GM08714 (cell line): ENCODE results near the gene SPINT4.
"Not testable (repeated sequence)": the region's sequence is repeated elsewhere in the genome, so short reads cannot be mapped to it uniquely, and the experiment has no call there.

Experiments used
- H3K4me3 ChIP-seq: fragments of 200-500 bp; sonication (Bioruptor generic); 2 replicates; pipeline ENCODE4 v1.5.1; 2014; ENCODE audit warnings: mild to moderate bottlenecking, low read length, inconsistent platforms
- ZNF274 ChIP-seq: IDR thresholded peaks from 2 replicates; pipeline ENCODE4 v1.6.1; 2012; ENCODE audit warnings: mild to moderate bottlenecking, low read depth, low read length

SPINT4 gene

DNA sequence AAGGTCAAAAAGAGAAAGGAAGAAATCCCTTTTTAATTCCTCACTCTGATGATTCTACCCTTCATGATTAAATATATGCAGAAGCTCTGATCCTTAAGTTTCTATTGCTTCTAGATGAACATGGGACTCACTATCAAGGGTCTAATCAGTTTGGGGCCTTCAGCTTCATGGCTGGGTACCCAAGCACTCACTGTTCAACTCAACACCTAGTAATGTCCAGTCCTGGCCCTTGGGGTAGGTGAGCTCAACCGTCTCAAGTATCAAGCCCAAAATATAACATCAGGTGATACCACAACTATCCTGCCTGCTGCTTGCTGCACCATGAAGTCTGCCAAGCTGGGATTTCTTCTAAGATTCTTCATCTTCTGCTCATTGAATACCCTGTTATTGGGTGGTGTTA, at the start of gene SPINT4:
SPINT4 (plus strand) TSS at position 301 of the 400 bp plus-strand sequence; CDS start at position 322, 21 bp downstream.
- TF ChIP-seq ZNF274 = no peak

GRCh38 chr20:45672765-45673164, 49.4 kb upstream of the SPINT4 start:
- no peak for TF ChIP-seq ZNF274

More for the DNA sequence above, at the start of gene SPINT4:
- H3K4me3 ChIP-seq = no peak within 1 kb of the TSS

DNA sequence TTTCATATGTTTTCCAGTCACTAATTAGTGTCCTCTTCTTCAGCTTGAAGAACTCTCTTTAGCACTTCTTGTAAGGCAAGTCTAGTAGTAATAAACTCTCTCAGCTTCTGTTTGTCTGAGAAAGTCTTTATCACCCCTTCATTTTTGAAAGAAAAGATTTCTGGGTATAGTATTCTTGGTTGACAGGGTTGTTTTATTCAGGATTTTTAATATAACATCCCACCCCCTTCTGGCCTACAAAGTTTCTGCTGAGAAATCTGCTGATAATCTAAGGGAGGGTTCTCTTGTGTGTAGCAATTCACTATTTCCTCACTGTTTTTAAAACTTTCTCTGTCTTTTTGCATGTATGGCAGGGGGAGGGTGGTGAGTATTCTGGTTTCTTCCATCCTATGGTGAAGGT, 42.5 kb upstream of the SPINT4 start:
- TF ChIP-seq ZNF274 = no peak

More at GRCh38 chr20:45672765-45673164, 49.4 kb upstream of the SPINT4 start:
- H3K4me3 ChIP-seq = no peak overlapping the region

GRCh38 chr20:45685896-45686295, 36.3 kb upstream of the SPINT4 start:
- H3K4me3 ChIP-seq = no peak overlapping the region
- TF ChIP-seq ZNF274 = no peak

More for the DNA sequence above, 42.5 kb upstream of the SPINT4 start:
- H3K4me3 ChIP-seq = no peak overlapping the region

DNA sequence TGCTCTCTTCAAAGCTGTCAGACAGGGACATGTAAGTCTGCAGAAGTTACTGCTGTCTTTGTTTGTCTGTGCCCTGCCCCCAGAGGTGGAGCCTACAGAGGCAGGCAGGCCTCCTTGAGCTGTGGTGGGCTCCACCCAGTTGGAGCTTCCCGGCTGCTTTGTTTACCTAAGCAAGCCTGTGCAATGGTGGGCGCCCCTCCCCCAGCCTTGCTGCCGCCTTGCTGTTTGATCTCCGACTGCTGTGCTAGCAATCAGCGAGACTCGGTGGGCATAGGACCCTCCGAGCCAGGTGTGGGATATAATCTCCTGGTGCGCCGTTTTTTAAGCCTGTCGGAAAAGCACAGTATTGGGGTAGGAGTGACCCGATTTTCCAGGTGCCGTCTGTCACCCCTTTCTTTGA, 28.8 kb upstream of the SPINT4 start:
- H3K4me3 ChIP-seq = not testable (repeated sequence)

GRCh38 chr20:45695496-45695895, 26.7 kb upstream of the SPINT4 start:
- no peak for TF ChIP-seq ZNF274

DNA sequence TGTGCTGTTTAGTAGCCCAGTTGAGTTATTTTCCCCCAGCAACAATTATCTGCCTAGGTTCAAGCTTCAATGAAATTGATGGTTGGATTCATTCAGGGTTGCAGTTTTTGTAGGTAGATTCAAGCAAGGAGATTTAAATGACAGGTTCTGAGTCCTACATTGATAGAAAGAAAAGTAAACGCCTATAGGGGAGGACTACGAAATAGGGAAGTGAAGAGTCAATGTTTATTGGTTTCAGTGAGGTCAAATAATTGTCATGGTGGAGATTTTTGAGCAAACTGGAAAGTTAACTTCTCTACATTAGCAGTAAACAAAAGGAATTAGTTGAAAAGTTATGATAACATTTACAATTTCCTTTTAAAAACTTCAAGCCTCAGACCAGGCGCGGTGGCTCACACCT, 21.0 kb upstream of the SPINT4 start:
- H3K4me3 ChIP-seq = no peak overlapping the region
- no peak for TF ChIP-seq ZNF274

More at GRCh38 chr20:45695496-45695895, 26.7 kb upstream of the SPINT4 start:
- no peak overlapping the region for H3K4me3 ChIP-seq

GRCh38 chr20:45701873-45702272, 20.3 kb upstream of the SPINT4 start, which contains the start of gene WFDC13:
Gene WFDC13 (plus strand): TSS chr20:45702038. CDS start chr20:45702124, 86 bp downstream.
- no peak for TF ChIP-seq ZNF274
- H3K4me3 ChIP-seq = no peak within 1 kb of the TSS

DNA sequence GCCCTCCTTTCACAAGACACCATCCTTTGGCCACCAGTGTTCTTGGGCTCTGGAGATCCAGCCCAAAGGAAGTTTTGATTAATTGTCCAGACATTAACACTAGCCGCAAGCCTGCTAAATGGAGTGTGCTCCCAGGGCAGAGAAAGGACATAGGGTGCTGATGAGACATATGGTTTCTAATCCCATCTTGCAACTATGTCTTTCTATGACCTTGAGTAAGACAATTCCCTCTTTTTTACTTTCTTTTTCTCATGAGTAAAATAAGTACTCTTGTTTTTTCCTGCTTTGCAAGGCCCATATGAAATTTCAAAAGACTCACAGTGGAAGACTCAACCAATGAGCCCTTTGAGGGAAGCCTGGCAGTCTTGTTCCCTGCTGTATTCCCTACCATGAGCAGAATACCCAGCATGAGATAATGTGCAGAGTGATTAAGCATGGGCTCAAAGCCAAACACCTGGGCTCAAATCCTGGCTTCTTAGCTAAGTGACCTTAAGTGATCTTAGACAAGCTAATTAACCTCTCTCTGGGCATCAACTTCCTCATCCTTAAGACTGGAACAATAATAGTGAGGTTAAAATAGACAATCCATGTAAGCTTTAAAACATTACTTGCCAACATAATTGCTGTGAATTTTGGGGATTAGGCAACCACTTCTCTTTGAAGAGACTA, 17.0 kb upstream of the SPINT4 start, which contains the start of gene WFDC10B:
WFDC10B (minus strand) TSS at position 51 of the 669 bp plus-strand sequence. CDS start 19,027 bp downstream, outside the sequence.
- H3K4me3 ChIP-seq = no peak within 1 kb of the TSS
- TF ChIP-seq ZNF274 = no peak

DNA sequence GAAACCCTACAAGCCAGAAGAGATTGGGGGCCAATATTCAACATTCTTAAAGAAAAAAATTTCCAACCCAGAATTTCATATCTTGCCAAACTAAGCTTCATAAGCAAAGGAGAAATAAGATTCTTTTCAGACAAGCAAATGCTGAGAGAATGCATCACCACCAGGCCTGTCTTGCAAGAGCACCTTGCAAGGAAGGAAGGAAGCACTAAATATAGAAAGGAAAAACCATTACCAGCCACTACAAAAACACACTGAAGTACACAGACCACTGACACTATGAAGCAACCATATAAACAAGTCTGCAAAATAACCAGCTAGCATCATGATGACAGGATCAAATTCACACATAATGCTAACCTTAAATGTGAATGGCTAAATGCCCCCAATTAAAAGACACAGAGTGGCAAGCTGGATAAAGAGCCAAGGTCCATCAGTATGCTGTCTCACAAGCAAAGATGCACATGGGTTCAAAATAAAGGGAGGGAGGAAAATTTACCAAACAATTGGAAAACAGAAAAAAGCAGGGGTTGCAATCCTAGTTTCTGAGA, 5.9 kb upstream of the SPINT4 start:
- H3K4me3 ChIP-seq = not testable (repeated sequence)

GRCh38 chr20:45725134-45725533, 3.0 kb downstream of the SPINT4 start:
- H3K4me3 ChIP-seq = no peak overlapping the region
- no peak for TF ChIP-seq ZNF274

GRCh38 chr20:45727044-45727443, 4.9 kb downstream of the SPINT4 start:
- no peak overlapping the region for H3K4me3 ChIP-seq
- TF ChIP-seq ZNF274 = no peak

- TF ChIP-seq ZNF274 = no peak
- H3K4me3 ChIP-seq = no peak overlapping the region
Measured at GRCh38 chr20:45732199-45732598, 10.1 kb downstream of the SPINT4 start.

DNA sequence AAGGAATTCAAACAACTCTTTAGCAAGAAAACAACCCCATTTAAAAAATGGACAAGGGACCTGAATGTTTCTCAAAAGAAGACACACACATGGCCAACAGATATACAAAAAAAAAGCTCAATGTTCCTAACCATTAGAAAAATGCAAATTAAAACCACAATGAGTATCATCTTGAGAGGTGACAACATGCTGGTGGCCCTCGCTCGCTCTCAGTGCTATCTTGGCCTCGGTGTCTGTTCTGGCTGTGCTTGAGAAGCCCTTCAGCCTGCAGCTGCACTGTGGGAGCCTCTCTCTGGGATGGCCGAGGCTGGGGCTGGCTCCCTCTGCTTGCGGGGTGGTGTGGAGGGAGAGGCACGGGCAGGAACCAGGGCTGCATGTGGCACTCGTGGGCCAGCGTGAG, 13.4 kb downstream of the SPINT4 start:
- no peak for TF ChIP-seq ZNF274
- no peak overlapping the region for H3K4me3 ChIP-seq

DNA sequence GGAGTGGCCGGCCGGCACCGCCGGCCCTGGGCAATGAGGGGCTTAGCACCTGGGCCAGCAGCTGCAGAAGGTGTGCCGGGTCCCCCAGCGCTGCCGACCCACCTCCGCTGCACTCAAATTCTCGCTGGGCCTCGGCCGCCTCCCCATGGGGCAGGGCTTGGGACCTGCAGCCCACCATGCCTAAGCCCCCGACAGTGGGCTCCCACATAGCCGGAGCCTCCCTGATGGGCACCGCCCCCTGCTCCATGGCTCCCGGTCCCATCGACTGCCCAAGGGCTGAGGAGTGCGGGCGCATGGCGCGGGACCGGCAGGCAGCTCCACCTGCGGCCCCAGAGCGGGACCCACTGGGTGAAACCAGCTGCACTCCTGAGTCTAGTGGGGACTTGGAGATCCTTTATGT, 13.8 kb downstream of the SPINT4 start:
- no peak overlapping the region for H3K4me3 ChIP-seq
- TF ChIP-seq ZNF274 = no peak

- no peak overlapping the region for H3K4me3 ChIP-seq
- TF ChIP-seq ZNF274 = no peak
Measured at GRCh38 chr20:45742596-45742995, 20.4 kb downstream of the SPINT4 start.

DNA sequence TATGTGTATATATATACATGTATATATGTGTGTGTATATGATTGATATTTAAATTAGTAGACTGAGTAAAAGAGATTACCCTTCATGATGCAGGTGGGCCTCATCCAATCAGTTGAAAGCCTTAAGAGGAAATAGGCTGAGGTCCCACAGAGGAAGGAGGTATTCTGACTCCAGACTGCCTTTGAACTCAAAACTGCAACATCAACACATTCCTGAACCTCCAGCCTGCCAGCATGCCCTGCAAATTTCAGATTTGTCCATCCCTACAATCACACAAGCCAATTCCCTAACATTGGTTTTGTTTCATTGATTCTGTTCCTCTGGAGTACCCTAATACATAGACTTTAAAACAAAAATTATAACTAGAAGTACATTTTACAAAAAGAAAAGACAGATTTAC, 22.9 kb downstream of the SPINT4 start:
- TF ChIP-seq ZNF274 = no peak
- no peak overlapping the region for H3K4me3 ChIP-seq
